A549 (cell line): Measurements from ENCODE around the gene ACVR1B. TPM values are rescaled to one million over a fixed set of nuclear protein-coding genes. Genes with fewer than 3 reads are reported as not detected.

Experiments used
- ATAC-seq, 2 experiments: fragments of 200-7000 bp in 1 of 2; fragments of >200 bp in 1 of 2; cut with Nextera tagmentation in 1 of 2; cut with Tn5 transposase in 1 of 2; 3 replicates each; pipeline versions ENCODE4 v1.8.0 to v1.9.1; 2018 to 2020; ENCODE audit warnings: mild to moderate bottlenecking in 1 of 2, moderate library complexity in 1 of 2
- CTCF ChIA-PET: fragments of 300-600 bp; sonication (Branson Sonifier 250); formaldehyde crosslinking; extraction: SDS; loops from one replicate; lab custom pipeline; 2021; ENCODE audit warnings: antibody characterized with exemption, inconsistent platforms; lab: Yijun Ruan, JAX
- POLR2A ChIA-PET: fragments of 350-600 bp; formaldehyde crosslinking; extraction: SDS; loops from one replicate; lab custom pipeline; 2021; ENCODE audit warnings: antibody characterized with exemption, inconsistent platforms; lab: Yijun Ruan, JAX
- DNase-seq, 2 experiments: peaks; one replicate each; pipeline versions ENCODE4 v3.0.0 to v3.0.0-alpha.2; 2011 to 2016; ENCODE audit warnings: low read depth in 1 of 2, low spot score in 1 of 2
- FAIRE-seq: peaks from 2 replicates; lab custom pipeline; 2011; peaks lifted over from hg19 to GRCh38; lab: Jason Lieb, UNC
- H3K27ac ChIP-seq, 2 experiments: fragments of >200 bp; sonication (Bioruptor Twin); formaldehyde crosslinking; 3 replicates each; pipeline ENCODE4 v1.5.1; 2016 to 2017
- H3K4me1 ChIP-seq: fragments of >200 bp; sonication (Bioruptor Twin); formaldehyde crosslinking; 3 replicates; pipeline ENCODE4 v1.6.1; 2016
- H3K4me2 ChIP-seq: fragments of >200 bp; sonication (Bioruptor Twin); formaldehyde crosslinking; 3 replicates; pipeline ENCODE4 v1.6.1; 2016
- H3K4me3 ChIP-seq: fragments of >200 bp; sonication (Bioruptor Twin); formaldehyde crosslinking; 3 replicates; pipeline ENCODE4 v1.5.1; 2016
- H3K9me3 ChIP-seq: fragments of >200 bp; sonication (Bioruptor Twin); formaldehyde crosslinking; 3 replicates; pipeline ENCODE4 v1.6.1; 2016
- BHLHE40 ChIP-seq: IDR thresholded peaks from 2 replicates; pipeline ENCODE4 v1.6.1; 2012; ENCODE audit warnings: low read depth, low read length, inconsistent platforms
- CHD2 ChIP-seq: fragments of 150-350 bp; IDR thresholded peaks from 2 replicates; pipeline ENCODE4 v1.6.1; 2014; ENCODE audit warnings: low read length; ENCODE audit not compliant: partially characterized antibody
- EHF ChIP-seq: fragments of 250-450 bp; sonication (Bioruptor Pico); IDR thresholded peaks from 2 replicates; pipeline ENCODE4 v1.5.0; 2020; ENCODE audit warnings: mild to moderate bottlenecking
- EP300 ChIP-seq, 2 experiments: fragments of >200 bp; sonication (Bioruptor Twin); formaldehyde crosslinking; IDR thresholded peaks; 2 replicates in 1 of 2; 3 replicates in 1 of 2; pipeline ENCODE4 v1.6.1; 2016 to 2017
- FOSB ChIP-seq: fragments of 250-450 bp; sonication (Bioruptor Pico); IDR thresholded peaks from 2 replicates; pipeline ENCODE4 v1.5.0; 2020; ENCODE audit warnings: mild to moderate bottlenecking, moderate library complexity
- FOXS1 ChIP-seq: fragments of 250-450 bp; sonication (Bioruptor Pico); IDR thresholded peaks from 2 replicates; pipeline ENCODE4 v1.5.0; 2020; ENCODE audit warnings: mild to moderate bottlenecking, moderate library complexity
- RAD21 ChIP-seq, 2 experiments: fragments of >200 bp in 1 of 2; sonication (Bioruptor Twin) in 1 of 2; formaldehyde crosslinking in 1 of 2; IDR thresholded peaks in 1 of 2; conservative IDR thresholded peaks in 1 of 2; 2 replicates in 1 of 2; 3 replicates in 1 of 2; pipeline ENCODE4 v1.6.1; 2012 to 2018; ENCODE audit warnings: inconsistent platforms in 1 of 2
- ZNF302 ChIP-seq: fragments of 250-450 bp; sonication (Bioruptor Pico); IDR thresholded peaks from 2 replicates; pipeline ENCODE4 v1.9.0; 2021; ENCODE audit warnings: inconsistent platforms, mild to moderate bottlenecking, moderate library complexity
- WGBS: methylation state at CpG from one replicate; pipeline ENCODE4 v1.1.6; 2017; ENCODE audit errors: missing lambda C conversion rate; 5-methylcytosine and 5-hydroxymethylcytosine counted together
- polyA plus RNA-seq, 4 experiments: library from polyadenylated mRNA; depleted of rRNA in 3 of 4; stranded (reverse); fragments of >200 nt; fragmentation: RNase III in 1 of 4; extraction: RNeasy Plus Mini Kit Qiagen cat#74134 plus additional on column Dnase treatment in 1 of 4; gene quantifications; 2 replicates in 3 of 4; 3 replicates in 1 of 4; pipeline ENCODE4 v1.2.3, GENCODE V29; 2011 to 2017
- TF ChIP-seq, protein P1 (sequence below): fragments of >200 bp; sonication (Bioruptor Twin); formaldehyde crosslinking; IDR thresholded peaks from 3 replicates; pipeline ENCODE4 v1.6.1; 2016
- TF ChIP-seq, protein P2 (sequence below): IDR thresholded peaks from 2 replicates; pipeline ENCODE4 v1.6.1; 2012; ENCODE audit warnings: low read depth, borderline replicate concordance
- TF ChIP-seq, protein P3 (sequence below): fragments of >200 bp; sonication (Bioruptor Twin); formaldehyde crosslinking; IDR thresholded peaks from 3 replicates; pipeline ENCODE4 v1.5.1; 2016

ACVR1B gene
- polyA plus RNA-seq, 2 of the 4 experiments (the other 2 are of a cell fraction) = 15.2 to 18.4 TPM

DNA sequence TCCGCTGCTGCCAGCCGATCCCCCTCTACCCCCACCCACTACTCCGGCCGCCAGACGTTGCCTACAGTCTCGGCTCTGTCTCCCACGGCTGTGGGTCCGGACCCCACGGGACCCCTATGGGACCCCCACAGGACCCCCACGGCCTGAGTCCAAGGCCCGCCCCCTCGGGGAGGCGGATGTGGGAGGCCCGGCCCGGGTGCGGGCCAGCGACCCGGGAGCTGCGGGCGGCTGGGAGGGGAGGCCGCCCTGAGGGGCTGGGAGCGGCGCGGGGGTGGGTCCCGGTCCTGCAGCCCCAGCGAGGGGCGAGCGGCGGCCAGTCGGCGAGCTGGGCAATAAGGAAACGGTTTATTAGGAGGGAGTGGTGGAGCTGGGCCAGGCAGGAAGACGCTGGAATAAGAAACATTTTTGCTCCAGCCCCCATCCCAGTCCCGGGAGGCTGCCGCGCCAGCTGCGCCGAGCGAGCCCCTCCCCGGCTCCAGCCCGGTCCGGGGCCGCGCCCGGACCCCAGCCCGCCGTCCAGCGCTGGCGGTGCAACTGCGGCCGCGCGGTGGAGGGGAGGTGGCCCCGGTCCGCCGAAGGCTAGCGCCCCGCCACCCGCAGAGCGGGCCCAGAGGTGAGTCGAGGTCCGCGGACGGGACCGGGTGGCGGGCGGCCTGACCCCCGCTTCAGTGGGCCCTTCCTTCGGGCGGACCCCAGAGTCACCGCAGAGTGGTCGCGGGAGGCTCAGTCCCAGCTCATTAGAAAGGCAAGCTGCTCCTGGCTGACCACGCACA is 44.2 kb upstream of the ACVR1B start, which contains the start of gene ACVRL1:
TSS of gene ACVRL1 (plus strand) at position 422 of the 773 bp plus-strand sequence. CDS start 4,971 bp downstream, outside the sequence.
- no peak for TF ChIP-seq RAD21 (conservative IDR thresholded peaks at IDR 0.05 in 1 of 2, IDR thresholded peaks at IDR 0.05 in 1 of 2)
- TF ChIP-seq, protein P1, sequence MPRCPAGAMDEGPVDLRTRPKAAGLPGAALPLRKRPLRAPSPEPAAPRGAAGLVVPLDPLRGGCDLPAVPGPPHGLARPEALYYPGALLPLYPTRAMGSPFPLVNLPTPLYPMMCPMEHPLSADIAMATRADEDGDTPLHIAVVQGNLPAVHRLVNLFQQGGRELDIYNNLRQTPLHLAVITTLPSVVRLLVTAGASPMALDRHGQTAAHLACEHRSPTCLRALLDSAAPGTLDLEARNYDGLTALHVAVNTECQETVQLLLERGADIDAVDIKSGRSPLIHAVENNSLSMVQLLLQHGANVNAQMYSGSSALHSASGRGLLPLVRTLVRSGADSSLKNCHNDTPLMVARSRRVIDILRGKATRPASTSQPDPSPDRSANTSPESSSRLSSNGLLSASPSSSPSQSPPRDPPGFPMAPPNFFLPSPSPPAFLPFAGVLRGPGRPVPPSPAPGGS = no peak
- TF ChIP-seq, protein P2, sequence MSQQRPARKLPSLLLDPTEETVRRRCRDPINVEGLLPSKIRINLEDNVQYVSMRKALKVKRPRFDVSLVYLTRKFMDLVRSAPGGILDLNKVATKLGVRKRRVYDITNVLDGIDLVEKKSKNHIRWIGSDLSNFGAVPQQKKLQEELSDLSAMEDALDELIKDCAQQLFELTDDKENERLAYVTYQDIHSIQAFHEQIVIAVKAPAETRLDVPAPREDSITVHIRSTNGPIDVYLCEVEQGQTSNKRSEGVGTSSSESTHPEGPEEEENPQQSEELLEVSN = no peak
- TF ChIP-seq ZNF302 (CRISPR knock-in tag) = no peak
- no peaks in the 10 kb centered on the region for H3K9me3 ChIP-seq
- ChIA-PET CTCF (interaction anchor here (0.9 to 4.9 kb wide), 6 partner anchors 10 to 74 kb away, joined by 3 to 32 read pairs (median 5); no protein-coding TSS in a partner anchor), POLR2A (no interaction called here)
- H3K4me2 ChIP-seq = no peak within 1 kb of the TSS
- ATAC-seq (no peak), DNase-seq (no peak), FAIRE-seq (no peak)
- H3K27ac ChIP-seq = no peak within 1 kb of the TSS
- H3K4me1 ChIP-seq = no peaks in the 10 kb centered on the region
- WGBS = 73% methylated on average over 59 of the region's 74 CpGs
- no peak within 1 kb of the TSS for H3K4me3 ChIP-seq

DNA sequence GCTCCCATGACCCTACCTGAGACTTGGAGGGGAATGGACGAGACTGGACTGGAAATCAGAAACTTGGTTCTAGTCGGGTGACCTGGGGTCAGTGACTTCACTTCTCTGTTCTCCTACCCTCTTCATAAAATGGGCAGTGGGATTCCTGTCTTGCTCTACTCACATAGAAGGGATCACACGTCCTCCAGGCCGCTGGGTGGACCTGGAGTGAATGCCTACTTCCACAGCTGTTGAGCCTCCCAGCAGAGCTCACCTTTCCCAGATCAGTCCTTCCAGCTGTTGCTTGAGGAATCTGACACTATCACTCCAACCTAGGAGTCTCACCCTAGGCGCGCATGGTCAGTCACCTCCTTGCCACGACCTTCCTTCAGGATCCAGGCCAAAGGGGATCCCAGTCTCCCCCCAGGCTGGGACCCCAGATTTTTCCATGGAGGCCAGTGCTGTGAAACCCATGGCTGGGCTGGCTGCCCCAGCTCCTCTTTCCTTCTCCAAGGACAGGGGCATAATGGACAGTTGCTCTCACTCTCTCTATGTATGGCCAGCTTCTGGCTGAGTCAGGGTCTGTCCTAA is 43.6 kb upstream of the ACVR1B start:
- 59% methylated on average over 7 of the region's 7 CpGs for WGBS
- ATAC-seq (no peak), DNase-seq (no peak), FAIRE-seq (no peak)
- Histone ChIP-seq H3K9me3 (no peaks in the 10 kb centered on the region), H3K4me2 (no peak overlapping the region), H3K4me3 (no peak overlapping the region), H3K27ac (no peak overlapping the region), H3K4me1 (no peaks in the 10 kb centered on the region)
- ChIA-PET CTCF (interaction anchor here (0.9 to 4.9 kb wide), 4 partner anchors 9 to 33 kb away, joined by 4 to 32 read pairs (median 5); no protein-coding TSS in a partner anchor), POLR2A (no interaction called here)
- TF ChIP-seq EHF (CRISPR knock-in tag) (no peak), FOXS1 (CRISPR knock-in tag) (no peak), EP300 (IDR thresholded peaks at IDR 0.05) (no peak), BHLHE40 (no peak), CHD2 (no peak), FOSB (CRISPR knock-in tag) (no peak)

DNA sequence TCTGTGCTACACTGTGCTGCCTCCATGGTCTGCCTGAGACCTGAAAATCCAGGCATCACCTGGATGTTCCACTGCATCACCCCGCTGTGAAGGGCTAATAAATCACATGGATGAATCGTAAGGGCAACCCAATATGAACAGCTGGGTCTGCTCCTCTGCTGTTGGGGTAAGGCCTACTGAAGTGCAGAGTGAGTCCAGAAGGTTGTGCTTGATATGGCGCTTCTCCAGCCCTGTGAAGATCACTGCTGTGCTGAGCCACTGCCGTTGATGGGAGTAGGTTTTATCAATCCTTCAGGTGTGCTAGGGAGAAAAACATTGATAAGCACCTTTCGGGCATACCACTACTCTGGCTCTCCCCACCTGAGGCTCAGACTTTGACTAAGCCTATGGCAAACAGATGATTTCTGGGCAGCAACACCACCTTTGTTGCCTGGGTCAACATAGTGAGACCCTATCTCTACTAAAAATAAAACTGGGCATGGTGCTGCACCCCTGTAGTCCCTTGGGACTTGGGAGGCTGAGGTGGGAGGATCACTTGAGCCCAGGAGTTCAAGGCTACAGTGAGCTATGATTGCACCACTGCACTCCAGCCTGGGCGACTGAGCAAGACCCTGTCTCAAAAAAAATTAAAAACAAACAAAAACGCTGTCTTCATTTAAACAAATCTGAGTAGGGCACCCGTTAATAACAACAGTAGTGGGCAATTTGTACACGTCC is 42.5 kb upstream of the ACVR1B start:
- POLR2A ChIA-PET = no interaction called here
- no peak overlapping the region for H3K27ac ChIP-seq
- WGBS = 57% methylated on average over 9 of the region's 9 CpGs
- no peak for FAIRE-seq
- no peak for ATAC-seq
- H3K4me2 ChIP-seq = no peak overlapping the region
- H3K4me3 ChIP-seq = no peak overlapping the region
- H3K9me3 ChIP-seq = no peaks in the 10 kb centered on the region
- no peak for DNase-seq
- CTCF ChIA-PET = interaction anchor here (2.2 to 4.9 kb wide), 2 partner anchors 8 to 14 kb away, joined by 5 to 32 read pairs; no protein-coding TSS in a partner anchor
- TF ChIP-seq, protein P3, sequence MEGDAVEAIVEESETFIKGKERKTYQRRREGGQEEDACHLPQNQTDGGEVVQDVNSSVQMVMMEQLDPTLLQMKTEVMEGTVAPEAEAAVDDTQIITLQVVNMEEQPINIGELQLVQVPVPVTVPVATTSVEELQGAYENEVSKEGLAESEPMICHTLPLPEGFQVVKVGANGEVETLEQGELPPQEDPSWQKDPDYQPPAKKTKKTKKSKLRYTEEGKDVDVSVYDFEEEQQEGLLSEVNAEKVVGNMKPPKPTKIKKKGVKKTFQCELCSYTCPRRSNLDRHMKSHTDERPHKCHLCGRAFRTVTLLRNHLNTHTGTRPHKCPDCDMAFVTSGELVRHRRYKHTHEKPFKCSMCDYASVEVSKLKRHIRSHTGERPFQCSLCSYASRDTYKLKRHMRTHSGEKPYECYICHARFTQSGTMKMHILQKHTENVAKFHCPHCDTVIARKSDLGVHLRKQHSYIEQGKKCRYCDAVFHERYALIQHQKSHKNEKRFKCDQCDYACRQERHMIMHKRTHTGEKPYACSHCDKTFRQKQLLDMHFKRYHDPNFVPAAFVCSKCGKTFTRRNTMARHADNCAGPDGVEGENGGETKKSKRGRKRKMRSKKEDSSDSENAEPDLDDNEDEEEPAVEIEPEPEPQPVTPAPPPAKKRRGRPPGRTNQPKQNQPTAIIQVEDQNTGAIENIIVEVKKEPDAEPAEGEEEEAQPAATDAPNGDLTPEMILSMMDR = no peak
- TF ChIP-seq, protein P1 = no peak
- H3K4me1 ChIP-seq = no peaks in the 10 kb centered on the region
